ENCODE results near the gene METTL3.

DNA sequence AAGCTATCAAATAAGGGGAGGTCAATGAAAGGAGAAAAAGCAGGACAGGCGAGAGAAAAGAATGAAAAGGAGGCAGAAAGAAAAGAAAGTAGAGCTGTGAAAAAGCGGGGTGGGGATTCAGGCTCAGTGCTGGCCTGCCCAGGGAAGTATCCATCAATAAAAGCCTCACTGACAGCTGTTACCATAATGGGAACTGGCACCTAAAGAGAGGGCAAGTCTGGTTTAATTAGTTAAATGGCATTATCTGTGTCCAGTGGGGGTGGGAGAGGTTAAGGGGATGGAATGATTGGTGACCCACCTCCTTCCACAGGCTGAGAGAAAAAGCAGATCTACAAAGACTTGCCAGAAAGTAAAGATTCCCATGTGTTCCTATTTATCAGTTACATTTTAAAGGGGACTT is 7.6 kb upstream of the METTL3 start:
- TF ChIP-seq, protein P1, sequence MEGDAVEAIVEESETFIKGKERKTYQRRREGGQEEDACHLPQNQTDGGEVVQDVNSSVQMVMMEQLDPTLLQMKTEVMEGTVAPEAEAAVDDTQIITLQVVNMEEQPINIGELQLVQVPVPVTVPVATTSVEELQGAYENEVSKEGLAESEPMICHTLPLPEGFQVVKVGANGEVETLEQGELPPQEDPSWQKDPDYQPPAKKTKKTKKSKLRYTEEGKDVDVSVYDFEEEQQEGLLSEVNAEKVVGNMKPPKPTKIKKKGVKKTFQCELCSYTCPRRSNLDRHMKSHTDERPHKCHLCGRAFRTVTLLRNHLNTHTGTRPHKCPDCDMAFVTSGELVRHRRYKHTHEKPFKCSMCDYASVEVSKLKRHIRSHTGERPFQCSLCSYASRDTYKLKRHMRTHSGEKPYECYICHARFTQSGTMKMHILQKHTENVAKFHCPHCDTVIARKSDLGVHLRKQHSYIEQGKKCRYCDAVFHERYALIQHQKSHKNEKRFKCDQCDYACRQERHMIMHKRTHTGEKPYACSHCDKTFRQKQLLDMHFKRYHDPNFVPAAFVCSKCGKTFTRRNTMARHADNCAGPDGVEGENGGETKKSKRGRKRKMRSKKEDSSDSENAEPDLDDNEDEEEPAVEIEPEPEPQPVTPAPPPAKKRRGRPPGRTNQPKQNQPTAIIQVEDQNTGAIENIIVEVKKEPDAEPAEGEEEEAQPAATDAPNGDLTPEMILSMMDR (IDR thresholded peaks at IDR 0.05; ENCODE audit: poor library complexity): no peak
- TF ChIP-seq EZH2 (IDR thresholded peaks at IDR 0.05; ENCODE audit: borderline replicate concordance) (no peak), EZH2phosphoT487 (IDR thresholded peaks at IDR 0.05; ENCODE audit: low read depth, severe bottlenecking, unreplicated experiment) (no peak)
